Calu3 (cell line): ENCODE results near the gene SETD7. TPM values are rescaled to one million over a fixed set of nuclear protein-coding genes. Genes with fewer than 3 reads are reported as not detected.
"Not testable (repeated sequence)": the region's sequence is repeated elsewhere in the genome, so short reads cannot be mapped to it uniquely, and the experiment has no call there.

ENCODE experiments used
- BruUV-seq: library from RNA; stranded (reverse); fragments of 400-500 nt; replicated peaks from 2 replicates; lab custom pipeline; 2021; lab: Mats Ljungman, UMichigan
- CTCF ChIA-PET: fragments of 300-600 bp; sonication (Branson Sonifier 250); formaldehyde crosslinking; loops from one replicate; lab custom pipeline; 2022; ENCODE audit warnings: antibody characterized with exemption; lab: Charles Lee
- DNase-seq: peaks from one replicate; pipeline ENCODE4 v3.0.0; 2022
- H3K27ac Mint-ChIP-seq: one replicate; pipeline ENCODE4 v1.8.0; 2022; ENCODE audit warnings: mixed read lengths; ENCODE audit not compliant: unreplicated experiment
- H3K27me3 Mint-ChIP-seq: one replicate; pipeline ENCODE4 v1.8.0; 2022; ENCODE audit warnings: mixed read lengths; ENCODE audit not compliant: unreplicated experiment
- H3K36me3 Mint-ChIP-seq: one replicate; pipeline ENCODE4 v1.8.0; 2022; ENCODE audit warnings: mild to moderate bottlenecking, moderate library complexity, mixed read lengths; ENCODE audit not compliant: insufficient read depth, unreplicated experiment
- H3K4me1 Mint-ChIP-seq: one replicate; pipeline ENCODE4 v1.8.0; 2022; ENCODE audit warnings: mild to moderate bottlenecking, low read depth, mixed read lengths; ENCODE audit not compliant: unreplicated experiment
- H3K4me3 Mint-ChIP-seq: one replicate; pipeline ENCODE4 v1.8.0; 2022; ENCODE audit warnings: mild to moderate bottlenecking, low read depth, moderate library complexity, mixed read lengths; ENCODE audit not compliant: unreplicated experiment
- H3K9me3 Mint-ChIP-seq: one replicate; pipeline ENCODE4 v1.8.0; 2022; ENCODE audit warnings: low read depth, mixed read lengths; ENCODE audit not compliant: unreplicated experiment
- CTCF ChIP-seq: fragments of 200-600 bp; IDR thresholded peaks from one replicate; pipeline ENCODE4 v1.8.0; 2022; ENCODE audit warnings: antibody characterized with exemption; ENCODE audit not compliant: unreplicated experiment
- intact Hi-C: fragments of 100-400 bp; cut with micrococcal nuclease; formaldehyde crosslinking; loops from one replicate; pipeline ENCODE4 v1.10.0; 2022; ENCODE audit not compliant: unreplicated experiment
- total RNA-seq: library from RNA; stranded (reverse); gene quantifications from 2 replicates; pipeline ENCODE4 v1.2.3, GENCODE V29; 2022

SETD7 gene
- total RNA-seq, 1 experiment from 2014 or later: 16.4 TPM

- CTCF ChIA-PET: no interaction called here
- Mint-ChIP-seq H3K9me3 (no peaks in the 10 kb centered on the region), H3K27ac (no peak overlapping the region), H3K4me1 (no peaks in the 10 kb centered on the region), H3K36me3 (no peaks in the 10 kb centered on the region), H3K4me3 (no peak overlapping the region), H3K27me3 (no peaks in the 10 kb centered on the region)
- no peak for TF ChIP-seq CTCF
- BruUV-seq: no TSS peak
- no peak for DNase-seq
- intact Hi-C loops: no loop called here
Observed at GRCh38 chr4:139470997-139471665, 84.9 kb downstream of the SETD7 start.

- intact Hi-C loops: no loop called here
- Mint-ChIP-seq H3K9me3 (no peaks in the 10 kb centered on the region), H3K27me3 (no peaks in the 10 kb centered on the region), H3K4me3 (no peak overlapping the region), H3K27ac (no peak overlapping the region), H3K4me1 (no peaks in the 10 kb centered on the region), H3K36me3 (no peaks in the 10 kb centered on the region)
- CTCF ChIA-PET: no interaction called here
- DNase-seq: no peak
- BruUV-seq: no TSS peak
- TF ChIP-seq CTCF: no peak
Observed at GRCh38 chr4:139470295-139470694, 85.7 kb downstream of the SETD7 start.

- Mint-ChIP-seq H3K27me3 (no peaks in the 10 kb centered on the region), H3K4me3 (no peak overlapping the region), H3K36me3 (no peaks in the 10 kb centered on the region), H3K4me1 (no peaks in the 10 kb centered on the region), H3K9me3 (no peaks in the 10 kb centered on the region), H3K27ac (no peak overlapping the region)
- CTCF ChIA-PET: no interaction called here
- no peak for TF ChIP-seq CTCF
- intact Hi-C loops: no loop called here
- BruUV-seq: no TSS peak
- no peak for DNase-seq
Observed at GRCh38 chr4:139469869-139470268, 86.2 kb downstream of the SETD7 start.

- intact Hi-C loops: no loop called here
- H3K27ac Mint-ChIP-seq: no peak overlapping the region
- DNase-seq: no peak
- TF ChIP-seq CTCF: no peak
- no peaks in the 10 kb centered on the region for H3K27me3 Mint-ChIP-seq
- CTCF ChIA-PET: no interaction called here
- H3K9me3 Mint-ChIP-seq: no peaks in the 10 kb centered on the region
- H3K36me3 Mint-ChIP-seq: no peaks in the 10 kb centered on the region
- BruUV-seq: no TSS peak
- no peaks in the 10 kb centered on the region for H3K4me1 Mint-ChIP-seq
- H3K4me3 Mint-ChIP-seq: no peak overlapping the region
Observed at GRCh38 chr4:139469216-139469615, 86.8 kb downstream of the SETD7 start.

- H3K9me3 Mint-ChIP-seq, H3K27me3 Mint-ChIP-seq, BruUV-seq, H3K4me3 Mint-ChIP-seq, H3K4me1 Mint-ChIP-seq, H3K27ac Mint-ChIP-seq, CTCF ChIA-PET, intact Hi-C loops, H3K36me3 Mint-ChIP-seq, DNase-seq: not testable (repeated sequence)
Observed at GRCh38 chr4:139468756-139469155, 87.3 kb downstream of the SETD7 start.
